GM21576 (cell line): Measurements from ENCODE around the gene ELMO3.
A peak's percentile ranks its signal among the peaks of the same experiment; 100 is the strongest.

ENCODE experiments used
- ATAC-seq: cut with Tn5 transposase; IDR thresholded peaks from one replicate; pipeline ENCODE4 v1.9.1; 2021; ENCODE audit warnings: mild to moderate bottlenecking, moderate library complexity; ENCODE audit not compliant: unreplicated experiment

Gene ELMO3

GRCh38 chr16:67179421-67180080, 19.4 kb upstream of the ELMO3 start:
- no peak for ATAC-seq

GRCh38 chr16:67180166-67180565, 18.8 kb upstream of the ELMO3 start:
- no peak for ATAC-seq

GRCh38 chr16:67181346-67181745, 17.6 kb upstream of the ELMO3 start:
- no peak for ATAC-seq

- ATAC-seq: no peak
Observed at GRCh38 chr16:67182288-67182687, 16.6 kb upstream of the ELMO3 start.

- peak; percentile 1 for ATAC-seq
Observed at GRCh38 chr16:67183284-67183626, 15.7 kb upstream of the ELMO3 start.

GRCh38 chr16:67183627-67184452, 15.1 kb upstream of the ELMO3 start, which contains the start of gene MATCAP1:
TSS of gene MATCAP1 (minus strand) at chr16:67183963. CDS start at chr16:67180610, 3,353 bp downstream.
- ATAC-seq: peak; percentile 92

GRCh38 chr16:67184453-67184994, 14.4 kb upstream of the ELMO3 start:
- no peak for ATAC-seq

GRCh38 chr16:67184995-67185650, 13.8 kb upstream of the ELMO3 start:
- no peak for ATAC-seq

GRCh38 chr16:67185651-67186134, 13.2 kb upstream of the ELMO3 start:
- no peak for ATAC-seq

- ATAC-seq: no peak
Observed at GRCh38 chr16:67186550-67186950, 12.4 kb upstream of the ELMO3 start.

- ATAC-seq: no peak
Observed at GRCh38 chr16:67187175-67187890, 11.6 kb upstream of the ELMO3 start.

GRCh38 chr16:67188323-67188722, 10.6 kb upstream of the ELMO3 start:
- no peak for ATAC-seq

- no peak for ATAC-seq
Observed at GRCh38 chr16:67188798-67189197, 10.1 kb upstream of the ELMO3 start.

- no peak for ATAC-seq
Observed at GRCh38 chr16:67190041-67190440, 8.9 kb upstream of the ELMO3 start, which contains the start of gene EXOC3L1. TSS of gene EXOC3L1 (minus strand) at chr16:67190136. CDS start at chr16:67189676, 460 bp downstream.

- no peak for ATAC-seq
Observed at GRCh38 chr16:67190448-67191399, 8.2 kb upstream of the ELMO3 start.

GRCh38 chr16:67191411-67191994, 7.4 kb upstream of the ELMO3 start:
- ATAC-seq: no peak

- peak; percentile 78 for ATAC-seq
Observed at GRCh38 chr16:67191995-67192681, 6.8 kb upstream of the ELMO3 start, which contains the start of gene E2F4. TSS of gene E2F4 (plus strand) at chr16:67192155. CDS start at chr16:67192228, 73 bp downstream.

GRCh38 chr16:67192781-67193361, 6.1 kb upstream of the ELMO3 start:
- peak; percentile 5 for ATAC-seq
